LNCAP (cell line): ENCODE results near the gene BABAM2.

ENCODE experiments used
- CTCF ChIP-seq: fragments of 450-650 bp; IDR thresholded peaks from 2 replicates; pipeline ENCODE4 v1.5.1; 2017; ENCODE audit warnings: mild to moderate bottlenecking

The BABAM2 gene

GRCh38 chr2:28150994-28151393, 260.5 kb downstream of the BABAM2 start:
- no peak for TF ChIP-seq CTCF

- no peak for TF ChIP-seq CTCF
These were observed 262.2 kb downstream of the BABAM2 start for GRCh38 chr2:28152585-28153280.

GRCh38 chr2:28153851-28154250, 263.3 kb downstream of the BABAM2 start:
- no peak for TF ChIP-seq CTCF

DNA sequence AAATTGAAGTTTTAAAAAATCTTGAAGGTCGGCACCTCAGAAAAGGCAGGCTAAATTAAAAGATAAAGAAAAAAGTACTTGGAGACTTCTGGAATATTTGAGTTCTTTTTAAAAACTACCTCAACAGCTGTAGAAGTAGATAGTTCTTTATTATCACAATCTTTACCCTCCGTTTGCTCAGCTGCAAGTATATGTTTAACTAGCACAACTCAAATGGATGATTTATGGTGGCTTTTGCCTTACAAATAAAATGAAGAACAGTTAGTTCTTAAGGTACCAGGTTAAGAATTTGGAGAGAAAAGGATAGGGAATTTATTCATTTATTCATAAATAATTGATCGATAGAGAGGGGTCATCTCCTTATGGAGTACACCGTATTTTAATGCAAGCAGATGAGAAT, 264.6 kb downstream of the BABAM2 start:
- TF ChIP-seq CTCF, result no peak

DNA sequence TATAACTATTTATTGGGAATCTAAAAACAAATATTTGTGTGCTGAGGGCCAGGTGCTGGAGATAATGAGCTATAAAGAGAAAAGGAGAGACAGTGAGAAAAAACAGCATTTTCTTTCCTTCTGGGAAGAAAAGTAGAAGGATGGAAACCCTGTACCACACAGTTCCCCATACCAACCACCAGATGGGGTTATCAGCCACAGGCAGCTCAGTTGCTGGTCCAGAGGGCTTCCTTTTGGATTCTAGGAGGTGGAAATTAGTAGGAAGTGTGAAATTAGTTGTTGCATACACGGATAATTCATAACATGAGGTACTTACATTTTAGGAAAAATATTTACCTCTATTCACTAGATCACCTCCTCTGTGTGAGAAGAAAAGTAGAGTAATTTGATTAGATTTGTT, 265.1 kb downstream of the BABAM2 start:
- TF ChIP-seq CTCF, result peak; percentile 45

DNA sequence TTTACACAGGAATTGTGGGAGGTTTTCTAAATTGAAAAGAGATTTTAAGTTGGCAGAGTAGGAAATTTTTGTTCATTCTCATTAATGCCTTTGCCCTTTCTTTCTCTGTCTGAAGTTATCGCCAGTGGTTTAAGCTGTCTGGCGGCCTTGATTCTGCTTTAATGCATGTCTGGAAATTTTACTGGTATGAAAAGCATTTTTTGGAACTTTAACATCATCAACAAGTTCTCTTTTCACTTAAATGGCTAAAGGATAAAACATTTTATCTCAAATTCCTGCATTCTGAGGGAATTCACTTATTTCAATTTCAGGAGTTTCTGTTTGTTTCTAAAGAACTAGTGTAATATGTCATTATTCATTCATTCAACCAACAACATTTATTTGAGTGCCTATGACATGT, 268.3 kb downstream of the BABAM2 start:
- no peak for TF ChIP-seq CTCF

DNA sequence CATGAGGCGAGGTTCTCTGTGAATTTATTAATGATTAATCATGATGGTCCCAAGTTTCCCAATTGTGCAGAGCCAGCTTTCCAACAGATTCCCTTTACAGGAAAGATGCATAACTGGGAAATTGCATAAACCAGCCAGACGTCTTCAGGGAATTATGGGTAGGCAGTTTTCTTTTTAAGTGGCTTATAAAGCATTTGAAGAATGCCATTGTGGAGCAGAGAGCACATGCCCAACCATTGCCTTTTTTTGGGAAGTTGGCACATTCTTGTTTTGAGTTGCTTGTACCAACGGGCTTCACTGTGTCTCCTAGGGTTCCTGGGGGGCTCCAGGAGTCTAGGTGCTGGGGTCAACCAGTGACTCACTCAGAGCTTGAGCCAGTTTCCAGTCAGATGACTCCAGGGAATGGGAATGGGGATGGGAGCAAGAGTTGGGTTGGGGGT, 270.5 kb downstream of the BABAM2 start:
- no peak for TF ChIP-seq CTCF

DNA sequence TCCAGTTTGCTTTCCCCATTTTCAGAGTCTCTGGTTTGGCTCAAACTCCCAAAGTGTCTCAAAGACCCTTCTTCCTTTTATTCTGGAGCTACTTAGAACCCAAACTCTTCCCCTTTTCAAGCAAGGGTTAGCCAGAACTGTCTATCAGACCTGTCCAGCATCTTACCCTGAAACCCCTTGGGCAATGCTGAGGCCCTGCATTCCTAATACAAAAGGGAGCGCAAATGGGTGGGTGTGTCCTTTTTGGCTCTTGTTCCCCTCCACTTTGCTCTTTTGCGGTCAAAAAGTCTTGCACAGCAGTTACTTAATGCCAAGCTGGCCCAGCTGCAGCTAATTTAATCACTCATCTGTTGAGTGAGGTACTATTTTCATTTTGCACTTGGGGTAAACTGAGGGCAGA, 270.9 kb downstream of the BABAM2 start:
- no peak for TF ChIP-seq CTCF
